Body of pancreas (tissue), 4 donors: ENCODE results near the gene TTC21B.

ENCODE experiments used
- CTCF ChIP-seq, 7 experiments: fragments of 450-650 bp in 4 of 7; fragments of 200-600 bp in 3 of 7; sonication (generic) in 3 of 7; IDR thresholded peaks; one replicate each; pipeline ENCODE4 v1.5.1; 2016 to 2019; ENCODE audit warnings: antibody characterized with exemption in 7 of 7
- POLR2A ChIP-seq, 3 donors: fragments of 450-650 bp; IDR thresholded peaks; one replicate each; pipeline ENCODE4 v1.6.1; 2016; ENCODE audit warnings: antibody characterized with exemption in 3 of 3, mild to moderate bottlenecking in 2 of 3

GRCh38 chr2:165904432-165904831 lies 49.1 kb downstream of the TTC21B start:
- TF ChIP-seq CTCF (IDR thresholded peaks at IDR 0.05) (no peak), POLR2A (IDR thresholded peaks at IDR 0.05) (no peak)
